HG02852 (cell line): ENCODE data around the gene KCTD11.

Source experiments
- ATAC-seq: cut with Tn5 transposase; IDR thresholded peaks from one replicate; pipeline ENCODE4 v1.9.1; 2021; ENCODE audit warnings: mild to moderate bottlenecking, moderate library complexity; ENCODE audit not compliant: unreplicated experiment

KCTD11 gene

DNA sequence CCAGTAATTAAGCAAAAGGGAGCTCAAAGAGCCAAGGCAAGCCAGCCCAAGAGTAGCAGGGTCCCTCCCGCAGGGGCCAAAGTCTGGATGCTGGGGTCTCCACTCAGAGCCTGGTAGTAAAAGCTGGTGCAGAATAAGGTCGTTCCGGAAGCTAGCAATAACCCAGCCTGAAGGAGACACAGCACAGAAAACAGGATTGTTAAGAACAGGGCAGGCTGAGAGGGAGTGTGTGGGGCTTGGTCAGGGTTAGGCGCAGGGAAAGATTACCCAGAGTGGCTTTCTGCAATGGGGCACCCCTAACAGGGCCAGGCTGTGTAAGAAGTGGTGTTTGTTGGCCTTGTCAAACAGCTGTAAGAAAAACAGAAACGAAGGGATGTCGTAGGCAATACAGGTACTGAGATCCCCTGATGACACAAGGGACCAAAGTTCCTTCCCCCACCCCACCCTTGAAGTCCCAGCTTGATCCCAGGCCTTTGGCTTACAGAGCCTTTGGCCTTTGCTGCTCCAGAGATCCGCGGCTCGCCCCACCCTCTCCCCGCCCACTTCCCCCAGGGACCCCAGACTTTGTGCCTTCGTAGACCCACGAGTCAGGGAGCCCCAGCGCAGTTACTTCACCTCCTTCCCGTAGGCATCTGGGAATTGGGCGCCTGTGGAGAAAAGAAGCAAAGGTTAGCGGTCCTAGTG lies 51.2 kb downstream of the KCTD11 start:
- no peak for ATAC-seq

DNA sequence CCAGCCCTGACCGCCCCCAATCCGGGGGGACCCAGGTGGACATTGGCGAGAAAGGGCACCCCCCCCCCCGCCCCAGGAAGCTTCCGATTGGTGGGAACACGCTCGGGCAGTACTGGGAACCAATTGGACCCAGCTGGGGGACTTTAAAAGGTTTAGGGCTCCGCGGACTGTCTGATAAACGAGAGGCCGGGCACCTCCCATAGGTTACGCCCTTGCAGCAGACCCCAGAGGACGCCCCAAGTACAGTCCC lies 51.7 kb downstream of the KCTD11 start:
- ATAC-seq: no peak

GRCh38 chr17:7403977-7404736 lies 52.2 kb downstream of the KCTD11 start, which contains the start of gene TMEM256:
TSS of gene TMEM256 (minus strand) at chr17:7404097. CDS start at chr17:7404084, 13 bp downstream.
- peak; percentile 93 for ATAC-seq
